HEK293T (cell line): ENCODE data around the gene OXTR.

ENCODE experiments used
- ARNT ChIP-seq: fragments of 450-650 bp; IDR thresholded peaks from 2 replicates; pipeline ENCODE4 v1.6.1; 2017; ENCODE audit warnings: mild to moderate bottlenecking
- BHLHE40 ChIP-seq: fragments of 450-650 bp; IDR thresholded peaks from 2 replicates; pipeline ENCODE4 v1.6.1; 2016; ENCODE audit warnings: mild to moderate bottlenecking, moderate library complexity, borderline replicate concordance
- ELF4 ChIP-seq: fragments of 450-650 bp; IDR thresholded peaks from 2 replicates; pipeline ENCODE4 v1.6.1; 2017; ENCODE audit warnings: antibody characterized with exemption
- FOXA1 ChIP-seq: fragments of 450-650 bp; IDR thresholded peaks from 2 replicates; pipeline ENCODE4 v1.6.1; 2016; ENCODE audit warnings: mild to moderate bottlenecking
- FOXM1 ChIP-seq: fragments of 450-650 bp; IDR thresholded peaks from 2 replicates; pipeline ENCODE4 v1.6.1; 2017; ENCODE audit warnings: mild to moderate bottlenecking, borderline replicate concordance
- LEF1 ChIP-seq: fragments of 450-650 bp; IDR thresholded peaks from 2 replicates; pipeline ENCODE4 v1.6.1; 2017; ENCODE audit warnings: mild to moderate bottlenecking, borderline replicate concordance
- NFRKB ChIP-seq: fragments of 450-650 bp; IDR thresholded peaks from 2 replicates; pipeline ENCODE4 v1.6.1; 2016; ENCODE audit warnings: mild to moderate bottlenecking, moderate library complexity

- no peak for TF ChIP-seq FOXA1
- TF ChIP-seq ARNT, result no peak
- TF ChIP-seq LEF1, result no peak
- TF ChIP-seq FOXM1, result no peak
- no peak for TF ChIP-seq NFRKB
- no peak for TF ChIP-seq ELF4
- TF ChIP-seq BHLHE40, result no peak
These were observed 12.7 kb downstream of the OXTR start for GRCh38 chr3:8756671-8757070.
